Endometrial microvascular endothelial cells (primary cell): ENCODE data around the gene CCDC148. TPM values are rescaled to one million over a fixed set of nuclear protein-coding genes. Genes with fewer than 3 reads are reported as not detected.
"Not testable (repeated sequence)": the region's sequence is repeated elsewhere in the genome, so short reads cannot be mapped to it uniquely, and the experiment has no call there.

Experiments used
- in situ Hi-C: cut with HindIII; loops from 2 replicates; pipeline ENCODE4 v1.10.0; 2017; ENCODE audit warnings: low sequenced_read_pairs, low pct_unique_long_range_greater_than_20kb; ENCODE audit errors: inconsistent ontology term
- total RNA-seq: library from RNA; depleted of rRNA; stranded (reverse); fragments of >200 nt; gene quantifications from one replicate; pipeline ENCODE4 v1.2.3, GENCODE V29; 2015; ENCODE audit errors: inconsistent ontology term

Gene CCDC148
- total RNA-seq, 1 donor from 2014 or later = 0.46 TPM

GRCh38 chr2:158391361-158391760 is 65.2 kb downstream of the CCDC148 start:
- in situ Hi-C loops = no loop called here

- in situ Hi-C loops = no loop called here
Measured at GRCh38 chr2:158388159-158388558, 68.4 kb downstream of the CCDC148 start.

GRCh38 chr2:158385646-158386045 is 70.9 kb downstream of the CCDC148 start:
- in situ Hi-C loops = no loop called here

- in situ Hi-C loops = no loop called here
Measured at GRCh38 chr2:158381978-158382377, 74.6 kb downstream of the CCDC148 start.

- in situ Hi-C loops = no loop called here
Measured at GRCh38 chr2:158381205-158381604, 75.3 kb downstream of the CCDC148 start.

- in situ Hi-C loops = no loop called here
Measured at GRCh38 chr2:158380746-158381145, 75.8 kb downstream of the CCDC148 start.

GRCh38 chr2:158378926-158379325 is 77.6 kb downstream of the CCDC148 start:
- in situ Hi-C loops = no loop called here

- in situ Hi-C loops = no loop called here
Measured at GRCh38 chr2:158366342-158366741, 90.2 kb downstream of the CCDC148 start.

- in situ Hi-C loops = no loop called here
Measured at GRCh38 chr2:158359846-158360245, 96.7 kb downstream of the CCDC148 start.

GRCh38 chr2:158357699-158358098 is 98.9 kb downstream of the CCDC148 start:
- in situ Hi-C loops = no loop called here

GRCh38 chr2:158357122-158357521 is 99.4 kb downstream of the CCDC148 start:
- in situ Hi-C loops = no loop called here

- in situ Hi-C loops = not testable (repeated sequence)
Measured at GRCh38 chr2:158351466-158351816, 105.1 kb downstream of the CCDC148 start.

- in situ Hi-C loops = not testable (repeated sequence)
Measured at GRCh38 chr2:158350751-158351465, 105.6 kb downstream of the CCDC148 start.

- in situ Hi-C loops = no loop called here
Measured at GRCh38 chr2:158346032-158346431, 110.5 kb downstream of the CCDC148 start.

- in situ Hi-C loops = no loop called here
Measured at GRCh38 chr2:158339513-158339912, 117.0 kb downstream of the CCDC148 start.

GRCh38 chr2:158337018-158337417 is 119.5 kb downstream of the CCDC148 start:
- in situ Hi-C loops = no loop called here

- in situ Hi-C loops = not testable (repeated sequence)
Measured at GRCh38 chr2:158331799-158332198, 124.8 kb downstream of the CCDC148 start.

GRCh38 chr2:158325782-158326340 is 130.7 kb downstream of the CCDC148 start:
- in situ Hi-C loops = no loop called here

- in situ Hi-C loops = no loop called here
Measured at GRCh38 chr2:158325031-158325781, 131.3 kb downstream of the CCDC148 start.

GRCh38 chr2:158323381-158323780 is 133.2 kb downstream of the CCDC148 start:
- in situ Hi-C loops = no loop called here
